ENCODE measurements around the gene CYTL1. TPM values are rescaled to one million over a fixed set of nuclear protein-coding genes. Genes with fewer than 3 reads are reported as not detected.

Gene CYTL1
- total RNA-seq, 1 donor from 2014 or later: 16.9 TPM

- Mint-ChIP-seq H3K4me3 (no peak overlapping the region), H3K9me3 (no peaks in the 10 kb centered on the region), H3K4me1 (peaks cover 8% of the 10 kb centered on the region), H3K27me3 (ENCODE audit: low read depth) (peaks cover 58% of the 10 kb centered on the region), H3K27ac (no peak overlapping the region), H3K36me3 (no peaks in the 10 kb centered on the region)
- no peak for DNase-seq (ENCODE audit: low spot score in 2 of 2, unreplicated experiment in 2 of 2)
- TF ChIP-seq CTCF (IDR thresholded peaks at IDR 0.05; ENCODE audit: unreplicated experiment): no peak
Measured at GRCh38 chr4:4995908-4996265, 23.4 kb downstream of the CYTL1 start.

- H3K27me3 Mint-ChIP-seq (ENCODE audit: low read depth): peaks cover 52% of the 10 kb centered on the region
- DNase-seq (ENCODE audit: low spot score in 2 of 2, unreplicated experiment in 2 of 2): peak in 1 of 2 experiments; percentile 70
- no peak overlapping the region for H3K27ac Mint-ChIP-seq
- H3K36me3 Mint-ChIP-seq: no peaks in the 10 kb centered on the region
- no peak overlapping the region for H3K4me3 Mint-ChIP-seq
- peak; percentile 85 for TF ChIP-seq CTCF (IDR thresholded peaks at IDR 0.05; ENCODE audit: unreplicated experiment)
- H3K4me1 Mint-ChIP-seq: peaks cover 8% of the 10 kb centered on the region
- no peaks in the 10 kb centered on the region for H3K9me3 Mint-ChIP-seq
Measured at GRCh38 chr4:4995103-4995907, 24.0 kb downstream of the CYTL1 start.

- no peak for DNase-seq (ENCODE audit: low spot score in 2 of 2, unreplicated experiment in 2 of 2)
- no peak for TF ChIP-seq CTCF (IDR thresholded peaks at IDR 0.05; ENCODE audit: unreplicated experiment)
- Mint-ChIP-seq H3K27me3 (ENCODE audit: low read depth) (peaks cover 44% of the 10 kb centered on the region), H3K27ac (no peak overlapping the region), H3K9me3 (no peaks in the 10 kb centered on the region), H3K4me3 (no peak overlapping the region), H3K4me1 (peaks cover 8% of the 10 kb centered on the region), H3K36me3 (no peaks in the 10 kb centered on the region)
Measured at GRCh38 chr4:4994312-4995097, 24.8 kb downstream of the CYTL1 start.

- Mint-ChIP-seq H3K27me3 (ENCODE audit: low read depth) (peaks cover 27% of the 10 kb centered on the region), H3K4me1 (peaks cover 8% of the 10 kb centered on the region)
- DNase-seq (ENCODE audit: low spot score in 2 of 2, unreplicated experiment in 2 of 2): no peak
Measured at GRCh38 chr4:4992833-4993232, 26.4 kb downstream of the CYTL1 start.

GRCh38 chr4:4991541-4992099, 27.6 kb downstream of the CYTL1 start:
- peaks cover 8% of the 10 kb centered on the region for H3K4me1 Mint-ChIP-seq
- no peak overlapping the region for H3K4me3 Mint-ChIP-seq
- H3K36me3 Mint-ChIP-seq: no peaks in the 10 kb centered on the region
- H3K9me3 Mint-ChIP-seq: no peaks in the 10 kb centered on the region
- H3K27me3 Mint-ChIP-seq (ENCODE audit: low read depth): peaks cover 20% of the 10 kb centered on the region
- H3K27ac Mint-ChIP-seq: no peak overlapping the region
- no peak for DNase-seq (ENCODE audit: low spot score in 2 of 2, unreplicated experiment in 2 of 2)
- no peak for TF ChIP-seq CTCF (IDR thresholded peaks at IDR 0.05; ENCODE audit: unreplicated experiment)

More at GRCh38 chr4:4992833-4993232, 26.4 kb downstream of the CYTL1 start:
- Mint-ChIP-seq H3K27ac (no peak overlapping the region), H3K36me3 (no peaks in the 10 kb centered on the region), H3K4me3 (no peak overlapping the region), H3K9me3 (no peaks in the 10 kb centered on the region)
- TF ChIP-seq CTCF (IDR thresholded peaks at IDR 0.05; ENCODE audit: unreplicated experiment): no peak

Data from mesothelial cell of epicardium (in vitro differentiated cells).